WTC11 (cell line): Measurements from ENCODE around the gene SFTA2. TPM values are rescaled to one million over a fixed set of nuclear protein-coding genes. Genes with fewer than 3 reads are reported as not detected.
A peak's percentile ranks its signal among the peaks of the same experiment; 100 is the strongest.

Experiments used
- ATAC-seq: fragments of 200-7000 bp; cut with Tn5 transposase; 2 replicates; pipeline ENCODE4 v1.10.0; 2021; ENCODE audit warnings: mild to moderate bottlenecking, moderate library complexity
- CTCF ChIA-PET: fragments of 300-600 bp; sonication (Branson Sonifier 250); formaldehyde crosslinking; loops from one replicate; lab custom pipeline; 2021; ENCODE audit warnings: antibody characterized with exemption; lab: Charles Lee
- POLR2A ChIA-PET: fragments of 350-600 bp; sonication (Branson Sonifier 250); formaldehyde crosslinking; loops from one replicate; lab custom pipeline; 2021; ENCODE audit warnings: antibody characterized with exemption; lab: Charles Lee
- DNase-seq: peaks from one replicate; pipeline ENCODE4 v3.0.0; 2021; ENCODE audit warnings: low spot score
- H3K27ac Mint-ChIP-seq: 2 replicates; pipeline ENCODE4 v1.8.0; 2021; ENCODE audit warnings: mixed read lengths
- H3K27me3 Mint-ChIP-seq: 2 replicates; pipeline ENCODE4 v1.8.0; 2021; ENCODE audit warnings: low read depth, mild to moderate bottlenecking, moderate library complexity, mixed read lengths
- H3K36me3 Mint-ChIP-seq: 2 replicates; pipeline ENCODE4 v1.8.0; 2021; ENCODE audit warnings: mixed read lengths
- H3K4me1 Mint-ChIP-seq: 2 replicates; pipeline ENCODE4 v1.8.0; 2022; ENCODE audit warnings: mixed read lengths
- H3K4me3 Mint-ChIP-seq: 2 replicates; pipeline ENCODE4 v1.8.0; 2021; ENCODE audit warnings: mild to moderate bottlenecking, moderate library complexity, mixed read lengths
- H3K9me3 Mint-ChIP-seq: 2 replicates; pipeline ENCODE4 v1.8.0; 2021; ENCODE audit warnings: mixed read lengths
- NFATC4 ChIP-seq: fragments of 250-450 bp; sonication (Bioruptor Pico); IDR thresholded peaks from 2 replicates; pipeline ENCODE4 v1.9.0; 2021; ENCODE audit warnings: mild to moderate bottlenecking
- NFE2L1 ChIP-seq: sonication (generic); formaldehyde crosslinking; IDR thresholded peaks from 2 replicates; pipeline ENCODE4 v1.8.1; 2023; ENCODE audit warnings: missing genetic modification reagents
- TEAD4 ChIP-seq: sonication (generic); formaldehyde crosslinking; IDR thresholded peaks from 2 replicates; pipeline ENCODE4 v1.8.0; 2022; ENCODE audit warnings: mild to moderate bottlenecking, missing genetic modification reagents
- ZNF121 ChIP-seq: sonication (generic); formaldehyde crosslinking; IDR thresholded peaks from 2 replicates; pipeline ENCODE4 v1.8.0; 2023; ENCODE audit warnings: missing genetic modification reagents
- ZNF671 ChIP-seq: fragments of 250-450 bp; sonication (Bioruptor Pico); IDR thresholded peaks from 2 replicates; pipeline ENCODE4 v1.8.0; 2021; ENCODE audit warnings: mild to moderate bottlenecking
- microRNA-seq: library from miRNA; unstranded; fragments of <30 nt; microRNA quantifications from one replicate; pipeline ENCODE4 v1.2.0, GENCODE V29; 2022; ENCODE audit warnings: borderline number of aligned reads
- total RNA-seq: library from RNA; stranded (reverse); gene quantifications from 3 replicates; pipeline ENCODE4 v1.2.3, GENCODE V29; 2021
- TF ChIP-seq, protein P1 (sequence below): sonication (generic); formaldehyde crosslinking; conservative IDR thresholded peaks from 2 replicates; pipeline ENCODE4 v1.8.1; 2022; ENCODE audit warnings: mild to moderate bottlenecking, missing genetic modification reagents
- TF ChIP-seq, protein P2 (sequence below): sonication (generic); formaldehyde crosslinking; IDR thresholded peaks from 2 replicates; pipeline ENCODE4 v1.8.1; 2022; ENCODE audit warnings: low read depth, mild to moderate bottlenecking, moderate library complexity, missing genetic modification reagents, borderline replicate concordance
- TF ChIP-seq, protein P3 (sequence below): sonication (generic); formaldehyde crosslinking; IDR thresholded peaks from 2 replicates; pipeline ENCODE4 v1.8.1; 2023; ENCODE audit warnings: mild to moderate bottlenecking, moderate library complexity, missing genetic modification reagents

Gene SFTA2
- total RNA-seq, 1 experiment from 2014 or later = not detected

DNA sequence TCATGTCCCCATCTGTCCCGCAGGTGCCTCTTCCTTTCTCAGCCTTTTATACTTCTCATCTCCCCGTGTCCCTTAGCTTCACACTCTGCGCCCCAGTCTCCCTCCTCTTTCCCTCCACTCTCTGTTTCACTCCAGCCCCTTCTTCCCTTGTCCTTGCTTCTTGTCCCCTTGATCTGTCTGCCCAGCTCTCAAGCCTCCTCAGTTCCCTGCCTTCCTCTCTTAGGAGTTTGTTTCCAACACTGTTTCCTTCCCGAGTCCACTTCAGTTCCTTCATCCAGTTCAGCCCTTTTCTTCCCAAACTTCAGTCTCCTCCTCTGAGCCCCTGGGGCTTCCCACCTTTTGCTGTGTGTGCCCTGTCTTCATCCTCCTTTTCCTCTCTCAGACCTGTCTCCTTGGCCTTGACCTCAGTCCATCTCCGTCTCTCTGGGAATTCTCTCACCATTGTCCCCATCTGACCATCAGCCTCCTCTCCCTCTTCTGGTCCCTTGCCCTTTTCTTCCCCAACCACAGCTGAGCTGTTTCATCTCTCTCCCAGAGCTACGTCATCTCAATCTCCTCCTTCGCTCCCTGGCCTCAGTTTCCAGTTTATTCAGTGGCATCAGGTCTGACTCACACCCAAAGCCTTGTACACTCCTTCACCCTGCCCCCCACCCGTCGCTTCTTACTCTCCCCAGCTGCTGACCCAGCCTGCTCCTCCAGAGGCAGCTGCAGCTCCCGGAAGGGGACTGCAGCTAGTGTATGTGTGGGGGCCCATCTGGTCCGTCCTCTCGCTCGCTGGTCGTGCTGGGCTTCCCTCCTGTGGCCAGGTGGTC is 50.4 kb downstream of the SFTA2 start:
- DNase-seq (peak; percentile 8), ATAC-seq (no peak)
- no peak for TF ChIP-seq ZNF121 (CRISPR knock-in tag)
- TF ChIP-seq, protein P1, sequence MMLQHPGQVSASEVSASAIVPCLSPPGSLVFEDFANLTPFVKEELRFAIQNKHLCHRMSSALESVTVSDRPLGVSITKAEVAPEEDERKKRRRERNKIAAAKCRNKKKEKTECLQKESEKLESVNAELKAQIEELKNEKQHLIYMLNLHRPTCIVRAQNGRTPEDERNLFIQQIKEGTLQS (CRISPR knock-in tag) = no peak
- TF ChIP-seq, protein P2, sequence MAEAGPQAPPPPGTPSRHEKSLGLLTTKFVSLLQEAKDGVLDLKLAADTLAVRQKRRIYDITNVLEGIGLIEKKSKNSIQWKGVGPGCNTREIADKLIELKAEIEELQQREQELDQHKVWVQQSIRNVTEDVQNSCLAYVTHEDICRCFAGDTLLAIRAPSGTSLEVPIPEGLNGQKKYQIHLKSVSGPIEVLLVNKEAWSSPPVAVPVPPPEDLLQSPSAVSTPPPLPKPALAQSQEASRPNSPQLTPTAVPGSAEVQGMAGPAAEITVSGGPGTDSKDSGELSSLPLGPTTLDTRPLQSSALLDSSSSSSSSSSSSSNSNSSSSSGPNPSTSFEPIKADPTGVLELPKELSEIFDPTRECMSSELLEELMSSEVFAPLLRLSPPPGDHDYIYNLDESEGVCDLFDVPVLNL (CRISPR knock-in tag) = no peak
- peak; percentile 53; the same call in 1 of the 2 replicates for TF ChIP-seq NFE2L1
- no peak for TF ChIP-seq ZNF671 (CRISPR knock-in tag)
- no peak for TF ChIP-seq NFATC4
- TF ChIP-seq, protein P3, sequence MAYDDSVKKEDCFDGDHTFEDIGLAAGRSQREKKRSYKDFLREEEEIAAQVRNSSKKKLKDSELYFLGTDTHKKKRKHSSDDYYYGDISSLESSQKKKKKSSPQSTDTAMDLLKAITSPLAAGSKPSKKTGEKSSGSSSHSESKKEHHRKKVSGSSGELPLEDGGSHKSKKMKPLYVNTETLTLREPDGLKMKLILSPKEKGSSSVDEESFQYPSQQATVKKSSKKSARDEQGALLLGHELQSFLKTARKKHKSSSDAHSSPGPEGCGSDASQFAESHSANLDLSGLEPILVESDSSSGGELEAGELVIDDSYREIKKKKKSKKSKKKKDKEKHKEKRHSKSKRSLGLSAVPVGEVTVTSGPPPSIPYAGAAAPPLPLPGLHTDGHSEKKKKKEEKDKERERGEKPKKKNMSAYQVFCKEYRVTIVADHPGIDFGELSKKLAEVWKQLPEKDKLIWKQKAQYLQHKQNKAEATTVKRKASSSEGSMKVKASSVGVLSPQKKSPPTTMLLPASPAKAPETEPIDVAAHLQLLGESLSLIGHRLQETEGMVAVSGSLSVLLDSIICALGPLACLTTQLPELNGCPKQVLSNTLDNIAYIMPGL (CRISPR knock-in tag) = 0 out of 2 replicates have a peak, but pooled peaks have one; percentile 20
- TF ChIP-seq TEAD4 (CRISPR knock-in tag) = no peak
- H3K4me3 Mint-ChIP-seq = peak overlapping the region; percentile 93
- ChIA-PET POLR2A (interaction anchor here (0.6 to 3.3 kb wide), 12 partner anchors 24 to 165 kb away, joined by 3 to 25 read pairs (median 4); partner anchors contain the start of genes MDC1 and VARS2), CTCF (interaction anchor here (0.8 to 13.3 kb wide), 25 partner anchors 8 to 209 kb away, joined by 3 to 164 read pairs (median 6); partner anchors contain the start of genes DHX16, GTF2H4, MDC1 and VARS2)
- H3K36me3 Mint-ChIP-seq = no peaks in the 10 kb centered on the region
- no peaks in the 10 kb centered on the region for H3K9me3 Mint-ChIP-seq
- H3K4me1 Mint-ChIP-seq = peaks cover 75% of the 10 kb centered on the region
- no peaks in the 10 kb centered on the region for H3K27me3 Mint-ChIP-seq
- peak overlapping the region; percentile 75 for H3K27ac Mint-ChIP-seq

Small RNA genes lying within 50 kb of the gene (microRNA-seq; reads per million reads assigned to microRNA genes)
- gene MIR4640 = 2.1 reads per million

Other genes starting within 250 kb of the SFTA2 start
- 25.6 to 36.5 TPM (median 26.2 TPM) in 3 replicates for gene PPP1R18, start 245.5 kb downstream of the SFTA2 start, total RNA-seq
- gene NRM, start 241.2 kb downstream of the SFTA2 start, total RNA-seq = 31.2 to 33.3 TPM (median 31.3 TPM) in 3 replicates
- gene MDC1, start 214.9 kb downstream of the SFTA2 start, total RNA-seq = 95.9 to 100 TPM (median 97.9 TPM) in 3 replicates
- 1,503 to 1,570 TPM (median 1,542 TPM) in 3 replicates for gene TUBB, start 211.8 kb downstream of the SFTA2 start, total RNA-seq
- 110 to 121 TPM (median 120 TPM) in 3 replicates for gene FLOT1, start 189.5 kb downstream of the SFTA2 start, total RNA-seq
- 61.2 to 82.4 TPM (median 61.5 TPM) in 3 replicates for gene IER3, start 187.6 kb downstream of the SFTA2 start, total RNA-seq
- gene DDR1, start 47.7 kb downstream of the SFTA2 start, total RNA-seq = 195 to 230 TPM (median 203 TPM) in 3 replicates
- gene GTF2H4, start 24.0 kb downstream of the SFTA2 start, total RNA-seq = 46.2 to 49.7 TPM (median 49.2 TPM) in 3 replicates
- gene VARS2, start 17.9 kb downstream of the SFTA2 start, total RNA-seq = 65.6 to 74.1 TPM (median 69.9 TPM) in 3 replicates
- gene MUCL3, start 8.8 kb upstream of the SFTA2 start, total RNA-seq = 0.15 to 0.21 TPM (median 0.18 TPM) in 3 replicates
- gene MUC21, start 51.5 kb upstream of the SFTA2 start, total RNA-seq = not detected in 3 replicates
- gene MUC22, start 78.3 kb upstream of the SFTA2 start, total RNA-seq = not detected in 3 replicates
- gene C6orf15, start 180.4 kb upstream of the SFTA2 start, total RNA-seq = not detected in 3 replicates
- 0.11 to 0.66 TPM (median 0.34 TPM) in 3 replicates for gene PSORS1C1, start 182.6 kb upstream of the SFTA2 start, total RNA-seq
- gene CDSN, start 188.3 kb upstream of the SFTA2 start, total RNA-seq = not detected in 3 replicates
- 0.55 to 0.85 TPM (median 0.78 TPM) in 3 replicates for gene PSORS1C2, start 206.9 kb upstream of the SFTA2 start, total RNA-seq
- gene CCHCR1, start 225.6 kb upstream of the SFTA2 start, total RNA-seq = 58.7 to 62.6 TPM (median 61.4 TPM) in 3 replicates
- 10.2 to 12.7 TPM (median 10.7 TPM) in 3 replicates for gene TCF19, start 226.4 kb upstream of the SFTA2 start, total RNA-seq
- 2,735 to 3,160 TPM (median 3,135 TPM) in 3 replicates for gene POU5F1, start 238.5 kb upstream of the SFTA2 start, total RNA-seq